MM.1S (cell line): Measurements from ENCODE around the gene FIP1L1.

Source experiments
- DNase-seq: peaks from one replicate; pipeline ENCODE4 v3.0.0-alpha.2; 2015
- H2AFZ ChIP-seq: fragments of 300-600 bp; sonication (generic); 2 replicates; pipeline ENCODE4 v1.6.0; 2016; ENCODE audit warnings: antibody characterized with exemption, low read length
- H3F3A ChIP-seq: fragments of 300-600 bp; sonication (generic); 2 replicates; pipeline ENCODE4 v1.6.1; 2016; ENCODE audit warnings: mild to moderate bottlenecking, antibody characterized with exemption, low read length, moderate library complexity, mixed read lengths; ENCODE audit not compliant: insufficient read depth
- H3K27ac ChIP-seq: fragments of 300-600 bp; sonication (generic); 2 replicates; pipeline ENCODE4 v1.5.1; 2016; ENCODE audit warnings: mild to moderate bottlenecking, low read length
- H3K27me3 ChIP-seq: fragments of 300-600 bp; sonication (generic); replicated peaks from 2 replicates; pipeline ENCODE4 v1.6.0; 2016; ENCODE audit warnings: low read length; ENCODE audit not compliant: insufficient read depth
- H3K36me3 ChIP-seq: fragments of 300-600 bp; sonication (generic); replicated peaks from 2 replicates; pipeline ENCODE4 v1.6.1; 2016; ENCODE audit warnings: mild to moderate bottlenecking, low read length, mixed read lengths; ENCODE audit not compliant: insufficient read depth
- H3K4me1 ChIP-seq: fragments of 300-600 bp; sonication (generic); 2 replicates; pipeline ENCODE4 v1.6.1; 2016; ENCODE audit warnings: low read length, mixed read lengths
- H3K4me2 ChIP-seq: fragments of 300-600 bp; sonication (generic); 2 replicates; pipeline ENCODE4 v1.6.0; 2016; ENCODE audit warnings: low read depth, low read length
- H3K4me3 ChIP-seq: fragments of 300-600 bp; sonication (generic); 2 replicates; pipeline ENCODE4 v1.5.1; 2016; ENCODE audit warnings: low read length, mixed read lengths
- H3K79me2 ChIP-seq: fragments of 300-600 bp; sonication (generic); 2 replicates; pipeline ENCODE4 v1.6.1; 2016; ENCODE audit warnings: mixed run types, low read length, mixed read lengths
- H3K9ac ChIP-seq: fragments of 300-600 bp; sonication (generic); 2 replicates; pipeline ENCODE4 v1.6.1; 2016; ENCODE audit warnings: low read length, mixed read lengths
- H3K9me2 ChIP-seq: fragments of 300-600 bp; sonication (generic); replicated peaks from 2 replicates; pipeline ENCODE4 v1.6.1; 2016; ENCODE audit warnings: mild to moderate bottlenecking, low read length, mixed read lengths; ENCODE audit not compliant: insufficient read depth
- H3K9me3 ChIP-seq: fragments of 300-600 bp; sonication (generic); replicated peaks from 2 replicates; pipeline ENCODE4 v1.6.1; 2016; ENCODE audit warnings: mild to moderate bottlenecking, low read length, mixed read lengths; ENCODE audit not compliant: insufficient read depth
- H4K20me1 ChIP-seq: fragments of 300-600 bp; sonication (generic); 2 replicates; pipeline ENCODE4 v1.6.1; 2016; ENCODE audit warnings: mild to moderate bottlenecking, low read length, moderate library complexity, mixed read lengths; ENCODE audit not compliant: insufficient read depth
- EZH2 ChIP-seq: fragments of 300-600 bp; sonication (generic); optimal IDR thresholded peaks from 2 replicates; pipeline ENCODE3; 2017; ENCODE audit warnings: low read depth, mild to moderate bottlenecking, antibody characterized with exemption, low read length, mixed read lengths
- EZH2phosphoT487 ChIP-seq: fragments of 300-600 bp; sonication (generic); IDR thresholded peaks from 2 replicates; pipeline ENCODE4 v1.6.1; 2018; ENCODE audit warnings: antibody characterized with exemption, low read length
- TF ChIP-seq, protein P1 (sequence below): fragments of 300-600 bp; sonication (generic); IDR thresholded peaks from 2 replicates; pipeline ENCODE4 v1.5.1; 2016; ENCODE audit warnings: antibody characterized with exemption, low read length, mixed read lengths

The FIP1L1 gene

DNA sequence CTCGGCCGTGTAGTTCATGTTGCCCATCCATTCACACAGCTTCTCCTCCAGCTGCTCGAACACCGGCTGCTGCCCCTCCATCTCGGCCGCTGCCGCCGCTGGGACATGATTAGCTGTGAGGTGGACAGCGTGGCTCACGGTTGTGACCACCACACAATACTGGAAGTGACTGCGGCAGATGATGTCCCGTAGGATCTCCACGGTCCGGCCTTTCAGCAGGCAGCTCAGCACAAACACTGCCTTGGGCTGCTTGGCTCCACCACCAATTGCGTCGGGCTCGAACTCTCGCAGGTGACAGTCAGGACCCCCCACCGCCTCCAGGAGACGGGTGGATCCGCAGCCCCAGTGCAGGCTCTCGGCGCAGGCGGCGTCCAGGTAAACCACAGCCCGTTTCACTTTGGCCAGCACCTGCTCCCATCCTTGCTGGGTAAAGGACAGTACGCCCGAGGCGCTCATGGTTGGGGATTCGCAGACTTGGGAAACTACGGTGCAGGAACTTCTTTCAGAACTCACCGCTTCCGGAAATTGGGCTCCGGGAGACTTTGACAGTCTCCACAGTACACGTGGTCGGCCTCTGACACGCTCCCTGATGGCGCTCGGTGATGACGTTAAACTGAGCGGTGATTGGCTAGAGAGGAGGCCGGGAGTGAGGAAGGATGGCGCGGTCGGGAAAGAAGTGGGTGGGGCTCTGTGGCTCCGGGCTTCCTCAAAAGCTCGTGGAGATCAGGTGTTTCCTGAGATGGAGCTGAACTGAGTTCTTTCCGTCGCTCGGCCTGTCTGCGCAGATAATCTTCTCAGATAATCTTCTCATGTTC, 11.7 kb upstream of the FIP1L1 start, which contains the start of gene SCFD2:
Gene SCFD2 (minus strand): TSS at position 576 of the 815 bp plus-strand sequence.
- H3K9me2 ChIP-seq = no peaks in the 10 kb centered on the region
- H3F3A ChIP-seq = peaks cover 3% of the 10 kb centered on the region; the same call in 1 of the 2 replicates
- H2AFZ ChIP-seq = peak within 1 kb of the TSS; percentile 93
- H3K9me3 ChIP-seq = no peaks in the 10 kb centered on the region
- H3K27ac ChIP-seq = peak within 1 kb of the TSS; percentile 76
- peak within 1 kb of the TSS; percentile 99 for H3K4me3 ChIP-seq
- H3K9ac ChIP-seq = peak within 1 kb of the TSS; percentile 89
- no peaks in the 10 kb centered on the region for H3K36me3 ChIP-seq
- TF ChIP-seq EZH2 (no peak), EZH2phosphoT487 (no peak)
- TF ChIP-seq, protein P1, sequence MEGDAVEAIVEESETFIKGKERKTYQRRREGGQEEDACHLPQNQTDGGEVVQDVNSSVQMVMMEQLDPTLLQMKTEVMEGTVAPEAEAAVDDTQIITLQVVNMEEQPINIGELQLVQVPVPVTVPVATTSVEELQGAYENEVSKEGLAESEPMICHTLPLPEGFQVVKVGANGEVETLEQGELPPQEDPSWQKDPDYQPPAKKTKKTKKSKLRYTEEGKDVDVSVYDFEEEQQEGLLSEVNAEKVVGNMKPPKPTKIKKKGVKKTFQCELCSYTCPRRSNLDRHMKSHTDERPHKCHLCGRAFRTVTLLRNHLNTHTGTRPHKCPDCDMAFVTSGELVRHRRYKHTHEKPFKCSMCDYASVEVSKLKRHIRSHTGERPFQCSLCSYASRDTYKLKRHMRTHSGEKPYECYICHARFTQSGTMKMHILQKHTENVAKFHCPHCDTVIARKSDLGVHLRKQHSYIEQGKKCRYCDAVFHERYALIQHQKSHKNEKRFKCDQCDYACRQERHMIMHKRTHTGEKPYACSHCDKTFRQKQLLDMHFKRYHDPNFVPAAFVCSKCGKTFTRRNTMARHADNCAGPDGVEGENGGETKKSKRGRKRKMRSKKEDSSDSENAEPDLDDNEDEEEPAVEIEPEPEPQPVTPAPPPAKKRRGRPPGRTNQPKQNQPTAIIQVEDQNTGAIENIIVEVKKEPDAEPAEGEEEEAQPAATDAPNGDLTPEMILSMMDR = no peak
- peaks cover 52% of the 10 kb centered on the region for H3K79me2 ChIP-seq
- H4K20me1 ChIP-seq = no peaks in the 10 kb centered on the region; the same call in 1 of the 2 replicates
- peak within 1 kb of the TSS; percentile 89 for H3K4me2 ChIP-seq
- H3K4me1 ChIP-seq = peaks cover 22% of the 10 kb centered on the region
- peak; percentile 97 for DNase-seq
- H3K27me3 ChIP-seq = no peaks in the 10 kb centered on the region

DNA sequence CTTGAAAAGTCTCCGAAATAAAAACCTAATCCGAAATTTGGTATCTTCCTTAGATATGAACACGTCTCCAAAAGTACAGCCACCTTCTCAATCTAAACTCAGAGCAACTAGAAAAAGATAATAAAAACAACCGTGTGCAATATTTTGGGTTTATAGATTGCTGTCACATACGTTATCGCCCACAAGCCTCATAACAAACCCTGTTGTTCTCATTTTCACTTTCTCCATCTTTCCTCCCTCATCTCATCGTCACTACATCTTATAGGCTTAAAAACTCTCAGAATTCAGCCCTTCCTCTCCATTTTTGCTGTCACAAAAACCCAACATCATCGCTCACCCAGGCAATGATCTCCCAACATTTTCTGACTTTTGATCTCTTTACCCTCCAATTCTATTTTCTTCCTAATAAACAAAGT, 11.1 kb upstream of the FIP1L1 start:
- Histone ChIP-seq H3K9me2 (no peaks in the 10 kb centered on the region), H3K27ac (peak overlapping the region; percentile 76), H3K9ac (peak overlapping the region; percentile 89; the same call in 1 of the 2 replicates)

DNA sequence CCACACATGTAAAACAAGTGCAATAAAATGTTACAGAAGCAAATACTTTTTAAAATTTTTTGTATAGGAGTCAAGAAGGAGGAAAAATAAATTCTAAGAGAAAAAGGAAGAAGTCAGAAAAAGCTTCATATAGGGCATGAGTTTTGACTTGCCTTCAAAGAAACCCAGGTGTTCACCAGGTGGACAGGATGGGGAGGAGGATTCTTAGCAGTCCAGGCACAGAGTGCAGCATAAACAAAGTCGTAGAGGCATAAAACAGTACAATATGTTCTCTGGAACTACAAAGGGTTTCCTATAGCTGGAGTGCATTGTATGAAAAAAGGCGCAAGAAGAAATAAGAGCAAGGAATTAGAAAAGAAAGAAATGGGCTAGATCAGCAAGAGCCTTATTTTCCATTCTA, 9.7 kb upstream of the FIP1L1 start:
- Histone ChIP-seq H3K9me3 (no peaks in the 10 kb centered on the region), H3F3A (peaks cover 3% of the 10 kb centered on the region; the same call in 1 of the 2 replicates), H3K4me3 (no peak overlapping the region), H3K36me3 (no peaks in the 10 kb centered on the region), H3K79me2 (peaks cover 31% of the 10 kb centered on the region), H3K27ac (no peak overlapping the region), H3K4me2 (no peak overlapping the region), H2AFZ (no peak overlapping the region), H3K9ac (no peak overlapping the region), H3K4me1 (peaks cover 12% of the 10 kb centered on the region), H4K20me1 (no peaks in the 10 kb centered on the region), H3K27me3 (no peaks in the 10 kb centered on the region), H3K9me2 (no peaks in the 10 kb centered on the region)
- no peak for TF ChIP-seq EZH2
- TF ChIP-seq, protein P1 = no peak
- no peak for TF ChIP-seq EZH2phosphoT487
- DNase-seq = no peak

More for the DNA sequence above, 11.1 kb upstream of the FIP1L1 start:
- H4K20me1 ChIP-seq = no peaks in the 10 kb centered on the region; the same call in 1 of the 2 replicates
- TF ChIP-seq, protein P1 = no peak
- TF ChIP-seq EZH2phosphoT487 = no peak
- TF ChIP-seq EZH2 = no peak
- DNase-seq = no peak
- H2AFZ ChIP-seq = peak overlapping the region; percentile 93
- peaks cover 3% of the 10 kb centered on the region; the same call in 1 of the 2 replicates for H3F3A ChIP-seq
- no peaks in the 10 kb centered on the region for H3K27me3 ChIP-seq
- H3K4me2 ChIP-seq = peak overlapping the region; percentile 84
- H3K36me3 ChIP-seq = no peaks in the 10 kb centered on the region
- H3K79me2 ChIP-seq = peaks cover 45% of the 10 kb centered on the region
- peak overlapping the region; percentile 99 for H3K4me3 ChIP-seq
- peaks cover 22% of the 10 kb centered on the region for H3K4me1 ChIP-seq
- H3K9me3 ChIP-seq = no peaks in the 10 kb centered on the region
